ENCODE results near the gene MCCD1.
A peak's percentile ranks its signal among the peaks of the same experiment; 100 is the strongest.

The MCCD1 gene

DNA sequence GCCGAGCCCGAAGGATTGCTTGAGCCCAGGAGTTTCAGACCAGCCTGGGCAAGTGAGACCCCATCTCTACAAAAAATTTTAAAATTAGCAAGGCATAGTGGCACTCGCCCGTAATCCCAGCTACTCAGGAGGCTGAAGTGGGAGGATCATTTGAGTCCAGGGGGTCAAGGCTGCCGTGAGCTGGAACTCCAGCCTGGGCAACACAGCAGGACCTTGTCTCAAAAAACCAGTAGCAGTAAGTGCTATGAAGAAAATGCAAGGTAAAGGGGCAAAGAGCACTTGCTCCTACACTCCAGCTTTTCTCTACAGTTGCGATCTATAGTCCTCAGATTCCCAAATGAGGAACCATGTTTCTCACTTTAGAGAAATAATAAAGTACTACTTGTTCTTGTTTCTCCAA lies 14.9 kb downstream of the MCCD1 start:
- H3K27ac ChIP-seq = no peak overlapping the region
- CTCF ChIA-PET = interaction anchor here (2.0 kb wide), 1 partner anchor 54 kb away, joined by 6 read pairs; no protein-coding TSS in a partner anchor
- POLR2A ChIA-PET (ENCODE audit: low non-redundant PET) = interaction anchor here (0.7 kb wide), 1 partner anchor 119 kb away, joined by 3 read pairs; no protein-coding TSS in a partner anchor
- no peak for DNase-seq (ENCODE audit: low spot score)
- TF ChIP-seq, protein P1, sequence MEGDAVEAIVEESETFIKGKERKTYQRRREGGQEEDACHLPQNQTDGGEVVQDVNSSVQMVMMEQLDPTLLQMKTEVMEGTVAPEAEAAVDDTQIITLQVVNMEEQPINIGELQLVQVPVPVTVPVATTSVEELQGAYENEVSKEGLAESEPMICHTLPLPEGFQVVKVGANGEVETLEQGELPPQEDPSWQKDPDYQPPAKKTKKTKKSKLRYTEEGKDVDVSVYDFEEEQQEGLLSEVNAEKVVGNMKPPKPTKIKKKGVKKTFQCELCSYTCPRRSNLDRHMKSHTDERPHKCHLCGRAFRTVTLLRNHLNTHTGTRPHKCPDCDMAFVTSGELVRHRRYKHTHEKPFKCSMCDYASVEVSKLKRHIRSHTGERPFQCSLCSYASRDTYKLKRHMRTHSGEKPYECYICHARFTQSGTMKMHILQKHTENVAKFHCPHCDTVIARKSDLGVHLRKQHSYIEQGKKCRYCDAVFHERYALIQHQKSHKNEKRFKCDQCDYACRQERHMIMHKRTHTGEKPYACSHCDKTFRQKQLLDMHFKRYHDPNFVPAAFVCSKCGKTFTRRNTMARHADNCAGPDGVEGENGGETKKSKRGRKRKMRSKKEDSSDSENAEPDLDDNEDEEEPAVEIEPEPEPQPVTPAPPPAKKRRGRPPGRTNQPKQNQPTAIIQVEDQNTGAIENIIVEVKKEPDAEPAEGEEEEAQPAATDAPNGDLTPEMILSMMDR (conservative IDR thresholded peaks at IDR 0.05; ENCODE audit: low read depth) = no peak

DNA sequence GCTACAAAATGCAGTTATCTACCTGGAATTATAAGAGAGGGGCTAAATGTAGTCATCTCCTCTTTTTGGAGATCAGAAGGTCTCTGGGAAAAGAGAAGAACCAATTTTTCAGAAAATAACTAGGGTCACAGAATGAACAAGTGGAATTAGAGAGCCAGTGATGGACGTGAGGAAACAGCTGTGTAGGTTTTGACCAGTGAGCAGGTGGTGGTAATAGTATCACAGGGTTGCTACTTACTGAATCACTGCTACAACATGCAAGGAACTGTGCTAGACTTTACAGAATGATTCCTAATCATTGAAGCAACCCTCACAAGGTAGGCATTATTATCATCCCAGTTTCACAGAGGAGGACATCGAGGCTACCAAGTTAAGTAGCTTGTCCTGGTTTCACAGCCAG lies 15.9 kb downstream of the MCCD1 start:
- ChIA-PET CTCF (interaction anchor here (0.6 to 6.3 kb wide), 2 partner anchors 54 to 108 kb away, joined by 4 to 96 read pairs; partner anchors contain the start of gene BAG6), POLR2A (ENCODE audit: low non-redundant PET) (no interaction called here)
- TF ChIP-seq, protein P1 (conservative IDR thresholded peaks at IDR 0.05; ENCODE audit: low read depth) = no peak
- H3K27ac ChIP-seq = no peak overlapping the region
- no peak for DNase-seq (ENCODE audit: low spot score)

DNA sequence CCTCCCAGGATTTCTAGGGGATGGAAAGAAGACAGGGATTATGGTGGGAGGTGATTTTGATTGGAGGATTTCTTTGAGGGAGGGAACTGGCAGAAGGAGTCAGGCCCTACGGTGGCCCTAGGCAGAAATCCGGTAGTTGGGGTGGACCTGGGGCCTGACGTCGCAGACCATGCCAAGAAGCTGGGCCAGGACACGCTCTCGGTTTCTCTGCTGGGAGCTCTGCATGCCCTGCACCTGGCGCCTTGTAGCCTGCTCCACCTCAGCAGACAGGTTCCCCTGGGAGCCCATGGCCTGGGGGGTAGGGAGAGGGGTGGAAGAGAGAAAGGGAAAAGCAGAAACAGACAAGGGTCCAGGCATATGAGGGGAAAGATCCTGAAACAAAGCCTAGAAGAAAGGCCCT lies 16.5 kb downstream of the MCCD1 start:
- CTCF ChIA-PET = interaction anchor here (0.6 to 6.3 kb wide), 2 partner anchors 53 to 107 kb away, joined by 4 to 96 read pairs; partner anchors contain the start of gene BAG6
- no peak for DNase-seq (ENCODE audit: low spot score)

DNA sequence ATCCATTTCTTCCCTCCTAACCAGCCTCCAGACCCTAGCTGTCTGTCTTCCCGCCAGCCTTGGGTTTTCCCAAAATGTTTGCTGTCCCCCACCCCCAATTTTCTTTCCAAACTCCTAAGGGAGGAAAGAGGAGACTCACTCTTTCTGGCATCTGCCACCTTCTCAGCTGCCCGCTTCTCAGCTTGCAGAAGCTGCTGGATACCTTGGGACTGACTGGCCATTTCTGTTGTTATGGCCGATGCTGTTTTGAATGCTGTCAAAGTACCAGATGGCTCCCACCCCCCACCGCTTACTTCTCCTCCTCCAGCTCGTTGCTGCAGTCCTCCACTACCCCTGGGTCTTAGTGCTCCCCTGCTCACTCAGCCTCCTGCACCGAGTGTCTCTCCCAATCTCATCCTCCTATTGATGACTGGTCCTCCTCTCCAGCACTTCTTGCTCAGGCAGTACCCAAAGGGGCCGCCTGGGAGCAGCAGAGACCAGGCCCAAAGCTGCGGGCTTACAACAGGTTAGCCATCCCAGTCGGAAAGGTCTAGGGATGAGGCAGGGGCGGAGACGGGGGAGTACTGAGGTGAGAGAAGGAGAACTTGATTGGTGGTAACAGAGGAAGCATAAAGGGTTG lies 17.7 kb downstream of the MCCD1 start, which contains the start of gene ATP6V1G2:
Gene ATP6V1G2, minus strand, starts transcription at position 270 of the 619 bp plus-strand sequence. Its CDS starts 49 bp downstream, at position 221.
- peak within 1 kb of the TSS; percentile 76 for H3K27ac ChIP-seq
- ChIA-PET POLR2A (ENCODE audit: low non-redundant PET) (no interaction called here), CTCF (interaction anchor here (0.5 to 6.3 kb wide), 12 partner anchors 11 to 321 kb away, joined by 3 to 96 read pairs (median 4); partner anchors contain the start of gene LTB)
- TF ChIP-seq, protein P1 (conservative IDR thresholded peaks at IDR 0.05; ENCODE audit: low read depth) = peak; percentile 98
- DNase-seq (ENCODE audit: low spot score) = peak; percentile 84

More for the DNA sequence above, 16.5 kb downstream of the MCCD1 start:
- no peak overlapping the region for H3K27ac ChIP-seq
- TF ChIP-seq, protein P1 (conservative IDR thresholded peaks at IDR 0.05; ENCODE audit: low read depth) = no peak
- POLR2A ChIA-PET (ENCODE audit: low non-redundant PET) = no interaction called here

DNA sequence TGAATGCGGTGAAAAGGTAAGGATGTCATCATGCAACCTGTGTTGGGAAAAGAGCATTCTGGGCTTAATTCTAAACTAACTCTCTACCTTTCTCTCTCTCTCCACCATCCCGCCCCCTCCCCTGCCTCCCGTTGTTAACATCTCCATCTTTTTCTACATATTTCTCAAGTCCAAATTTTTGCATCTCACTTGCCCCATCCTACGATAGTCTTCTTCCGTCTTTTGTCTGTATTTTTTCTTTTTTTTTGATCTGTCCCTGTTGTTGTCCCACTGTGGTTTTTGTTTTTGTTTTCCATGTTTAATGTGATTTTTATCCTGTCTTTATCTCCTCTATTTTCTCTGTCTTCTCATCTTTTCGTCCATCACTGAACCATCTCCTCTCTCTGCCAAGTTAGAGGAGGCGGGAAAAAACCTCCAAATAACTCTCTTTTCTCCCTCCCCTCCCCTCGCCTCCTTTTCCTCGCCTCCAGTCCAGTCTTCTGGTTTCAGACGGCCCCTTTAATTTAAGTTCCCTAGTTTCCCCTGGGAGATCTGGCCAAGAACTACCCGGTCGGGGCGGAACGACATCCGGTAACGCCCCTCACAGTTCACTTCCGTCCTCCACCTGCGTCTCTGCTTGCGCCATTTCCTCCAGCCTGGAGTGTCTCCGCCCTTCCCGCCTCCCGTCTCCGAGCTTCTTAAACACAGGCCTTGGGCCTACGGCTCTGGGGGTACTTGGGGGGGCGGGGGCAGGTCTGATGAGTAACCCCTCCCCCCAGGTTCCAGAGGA lies 18.4 kb downstream of the MCCD1 start, which contains the start of gene NFKBIL1:
Gene NFKBIL1, plus strand, starts transcription at position 651 of the 769 bp plus-strand sequence. Its CDS starts 87 bp downstream, at position 738.
- peak; percentile 92 for DNase-seq (ENCODE audit: low spot score)
- TF ChIP-seq, protein P1 (conservative IDR thresholded peaks at IDR 0.05; ENCODE audit: low read depth) = peak; percentile 62
- POLR2A ChIA-PET (ENCODE audit: low non-redundant PET) = no interaction called here
- peak within 1 kb of the TSS; percentile 76 for H3K27ac ChIP-seq
- CTCF ChIA-PET = interaction anchor here (0.6 to 6.3 kb wide), 12 partner anchors 12 to 320 kb away, joined by 3 to 96 read pairs (median 4); partner anchors contain the start of gene LTB
